Mammary epithelial cell (primary cell): ENCODE results near the gene DGKD.

Experiments
- CTCF ChIP-seq, 2 donors: IDR thresholded peaks in 1 of 2; conservative IDR thresholded peaks in 1 of 2; 2 replicates each; pipeline ENCODE4 v1.5.1; 2011 to 2012; ENCODE audit warnings: inconsistent platforms in 2 of 2, low read length in 2 of 2, mild to moderate bottlenecking in 2 of 2, control low read depth in 1 of 2, low read depth in 1 of 2; ENCODE audit not compliant: insufficient read depth in 1 of 2; ENCODE audit errors: extremely low read depth in 1 of 2
- EZH2 ChIP-seq: IDR thresholded peaks from 2 replicates; pipeline ENCODE4 v1.6.1; 2012; ENCODE audit warnings: low read length, inconsistent platforms, borderline replicate concordance

GRCh38 chr2:233462202-233462785 is 108.0 kb downstream of the DGKD start:
- TF ChIP-seq EZH2: no peak
- TF ChIP-seq CTCF (conservative IDR thresholded peaks at IDR 0.05 in 1 of 2, IDR thresholded peaks at IDR 0.05 in 1 of 2; ENCODE audit: extremely low read depth in 1 of 2, insufficient read depth in 1 of 2, low read depth in 1 of 2, low read length in 2 of 2): no peak
